ENCODE results near the gene GRAMD1C.

DNA sequence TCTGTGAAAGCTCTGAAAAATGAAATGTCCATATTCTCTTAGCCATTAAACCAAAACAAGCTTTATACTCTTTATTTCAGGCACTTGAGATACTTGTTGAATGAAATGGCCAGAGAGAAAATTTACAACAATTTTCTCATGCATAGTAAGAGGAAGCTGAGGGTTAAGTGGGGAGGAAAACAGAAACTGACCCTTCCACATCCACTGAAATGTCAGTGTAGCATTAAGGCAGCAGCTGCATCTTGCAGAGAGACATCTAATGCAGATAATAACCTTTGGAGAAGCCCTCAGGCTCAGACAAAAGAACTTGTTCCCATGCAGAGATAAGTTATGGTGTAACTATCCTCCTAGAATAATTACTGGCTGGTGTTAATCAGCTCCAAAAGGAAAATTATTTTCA, 143.2 kb downstream of the GRAMD1C start:
- TF ChIP-seq, protein P1, sequence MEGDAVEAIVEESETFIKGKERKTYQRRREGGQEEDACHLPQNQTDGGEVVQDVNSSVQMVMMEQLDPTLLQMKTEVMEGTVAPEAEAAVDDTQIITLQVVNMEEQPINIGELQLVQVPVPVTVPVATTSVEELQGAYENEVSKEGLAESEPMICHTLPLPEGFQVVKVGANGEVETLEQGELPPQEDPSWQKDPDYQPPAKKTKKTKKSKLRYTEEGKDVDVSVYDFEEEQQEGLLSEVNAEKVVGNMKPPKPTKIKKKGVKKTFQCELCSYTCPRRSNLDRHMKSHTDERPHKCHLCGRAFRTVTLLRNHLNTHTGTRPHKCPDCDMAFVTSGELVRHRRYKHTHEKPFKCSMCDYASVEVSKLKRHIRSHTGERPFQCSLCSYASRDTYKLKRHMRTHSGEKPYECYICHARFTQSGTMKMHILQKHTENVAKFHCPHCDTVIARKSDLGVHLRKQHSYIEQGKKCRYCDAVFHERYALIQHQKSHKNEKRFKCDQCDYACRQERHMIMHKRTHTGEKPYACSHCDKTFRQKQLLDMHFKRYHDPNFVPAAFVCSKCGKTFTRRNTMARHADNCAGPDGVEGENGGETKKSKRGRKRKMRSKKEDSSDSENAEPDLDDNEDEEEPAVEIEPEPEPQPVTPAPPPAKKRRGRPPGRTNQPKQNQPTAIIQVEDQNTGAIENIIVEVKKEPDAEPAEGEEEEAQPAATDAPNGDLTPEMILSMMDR (IDR thresholded peaks at IDR 0.05; ENCODE audit: insufficient read depth, low read depth, low read length) = no peak
- no peak for TF ChIP-seq EZH2 (IDR thresholded peaks at IDR 0.05; ENCODE audit: insufficient read depth, low read length)
